Measurements from ENCODE around the gene SLC26A9.
"Not testable (repeated sequence)": the region's sequence is repeated elsewhere in the genome, so short reads cannot be mapped to it uniquely, and the experiment has no call there.

Gene SLC26A9

GRCh38 chr1:205924460-205924790, 18.8 kb downstream of the SLC26A9 start:
- DNase-seq (ENCODE audit: low spot score): no peak

- no peak for DNase-seq (ENCODE audit: low spot score)
These were observed 19.4 kb downstream of the SLC26A9 start for GRCh38 chr1:205923651-205924459.

- no peak for DNase-seq (ENCODE audit: low spot score)
These were observed 20.4 kb downstream of the SLC26A9 start for GRCh38 chr1:205922806-205923205.

GRCh38 chr1:205922314-205922713, 20.9 kb downstream of the SLC26A9 start:
- no peak for DNase-seq (ENCODE audit: low spot score)

GRCh38 chr1:205921570-205921909, 21.7 kb downstream of the SLC26A9 start:
- DNase-seq (ENCODE audit: low spot score): no peak

GRCh38 chr1:205920861-205921569, 22.2 kb downstream of the SLC26A9 start:
- DNase-seq (ENCODE audit: low spot score): no peak

GRCh38 chr1:205920159-205920558, 23.1 kb downstream of the SLC26A9 start:
- DNase-seq (ENCODE audit: low spot score): peak; percentile 60

GRCh38 chr1:205918955-205919746, 24.1 kb downstream of the SLC26A9 start:
- peak; percentile 86 for DNase-seq (ENCODE audit: low spot score)

GRCh38 chr1:205917466-205918238, 25.6 kb downstream of the SLC26A9 start:
- DNase-seq (ENCODE audit: low spot score): no peak

GRCh38 chr1:205916541-205916940, 26.7 kb downstream of the SLC26A9 start:
- no peak for DNase-seq (ENCODE audit: low spot score)

- no peak for DNase-seq (ENCODE audit: low spot score)
These were observed 27.8 kb downstream of the SLC26A9 start for GRCh38 chr1:205915354-205915990.

GRCh38 chr1:205914730-205915129, 28.5 kb downstream of the SLC26A9 start:
- no peak for DNase-seq (ENCODE audit: low spot score)

GRCh38 chr1:205914155-205914507, 29.1 kb downstream of the SLC26A9 start:
- DNase-seq (ENCODE audit: low spot score): no peak

GRCh38 chr1:205913451-205914154, 29.7 kb downstream of the SLC26A9 start:
- no peak for DNase-seq (ENCODE audit: low spot score)

- no peak for DNase-seq (ENCODE audit: low spot score)
These were observed 35.5 kb downstream of the SLC26A9 start for GRCh38 chr1:205907794-205908193.

GRCh38 chr1:205905095-205905494, 38.2 kb downstream of the SLC26A9 start:
- DNase-seq (ENCODE audit: low spot score): not testable (repeated sequence)

GRCh38 chr1:205896351-205896750, 46.9 kb downstream of the SLC26A9 start:
- DNase-seq (ENCODE audit: low spot score): no peak

- DNase-seq (ENCODE audit: low spot score): not testable (repeated sequence)
These were observed 49.1 kb downstream of the SLC26A9 start for GRCh38 chr1:205894119-205894518.

GRCh38 chr1:205892175-205892574, 51.1 kb downstream of the SLC26A9 start:
- not testable (repeated sequence) for DNase-seq (ENCODE audit: low spot score)

- DNase-seq (ENCODE audit: low spot score): not testable (repeated sequence)
These were observed 51.8 kb downstream of the SLC26A9 start for GRCh38 chr1:205891481-205891880.

GRCh38 chr1:205890631-205891030, 52.6 kb downstream of the SLC26A9 start:
- DNase-seq (ENCODE audit: low spot score): not testable (repeated sequence)
